IPS DF 6.9 (cell line): ENCODE data around the gene EMD.

ENCODE experiments used
- DNase-seq: peaks from one replicate; pipeline ENCODE4 v3.0.0-alpha.2; 2013; ENCODE audit warnings: low read depth, low spot score
- H3K27ac ChIP-seq: one replicate; pipeline ENCODE4 v1.5.1; 2013; ENCODE audit warnings: low read length, control low read depth
- H3K27me3 ChIP-seq: 2 replicates; pipeline ENCODE4 v1.6.1; 2013; ENCODE audit warnings: mild to moderate bottlenecking, low read length; ENCODE audit not compliant: control insufficient read depth, insufficient read depth
- H3K36me3 ChIP-seq: 2 replicates; pipeline ENCODE4 v1.6.1; 2013; ENCODE audit warnings: low read length; ENCODE audit not compliant: control insufficient read depth, insufficient read depth
- H3K4me1 ChIP-seq: 2 replicates; pipeline ENCODE4 v1.6.1; 2013; ENCODE audit warnings: low read length; ENCODE audit not compliant: control insufficient read depth, insufficient read depth
- H3K4me3 ChIP-seq: 2 replicates; pipeline ENCODE4 v1.5.1; 2013; ENCODE audit warnings: mild to moderate bottlenecking, low read length
- H3K9me3 ChIP-seq: 2 replicates; pipeline ENCODE4 v1.6.1; 2013; ENCODE audit warnings: low read length, inconsistent platforms; ENCODE audit not compliant: control insufficient read depth, insufficient read depth
- WGBS: extraction: QIAGEN DNeasy Blood & Tissue Kit; methylation state at CpG from one replicate; pipeline ENCODE4 v1.1.7; 2013; ENCODE audit warnings: mixed read lengths, missing lambda C conversion rate; ENCODE audit not compliant: insufficient read length, insufficient coverage; 5-methylcytosine and 5-hydroxymethylcytosine counted together

EMD gene

GRCh38 chrX:154349359-154349935 is 29.6 kb upstream of the EMD start:
- Histone ChIP-seq H3K4me3 (no peak overlapping the region), H3K36me3 (peaks cover 56% of the 10 kb centered on the region), H3K4me1 (no peaks in the 10 kb centered on the region), H3K9me3 (no peaks in the 10 kb centered on the region), H3K27me3 (no peaks in the 10 kb centered on the region), H3K27ac (no peak overlapping the region)
- WGBS = no CpG with 5 or more reads among the region's 19 CpGs
- DNase-seq = no peak

GRCh38 chrX:154349979-154350378 is 29.1 kb upstream of the EMD start:
- Histone ChIP-seq H3K4me1 (no peaks in the 10 kb centered on the region), H3K36me3 (peaks cover 61% of the 10 kb centered on the region), H3K4me3 (no peak overlapping the region), H3K9me3 (no peaks in the 10 kb centered on the region), H3K27me3 (no peaks in the 10 kb centered on the region), H3K27ac (no peak overlapping the region)
- no peak for DNase-seq
- no CpG with 5 or more reads among the region's 15 CpGs for WGBS

- Histone ChIP-seq H3K4me1 (no peaks in the 10 kb centered on the region), H3K4me3 (no peak overlapping the region), H3K9me3 (no peaks in the 10 kb centered on the region), H3K27me3 (no peaks in the 10 kb centered on the region), H3K27ac (no peak overlapping the region), H3K36me3 (peaks cover 67% of the 10 kb centered on the region)
- no CpG with 5 or more reads among the region's 19 CpGs for WGBS
- no peak for DNase-seq
Measured at GRCh38 chrX:154350429-154351182, 28.5 kb upstream of the EMD start.

- no peaks in the 10 kb centered on the region for H3K4me1 ChIP-seq
- peaks cover 75% of the 10 kb centered on the region for H3K36me3 ChIP-seq
- no peak for DNase-seq
- no peaks in the 10 kb centered on the region for H3K27me3 ChIP-seq
- no peaks in the 10 kb centered on the region for H3K9me3 ChIP-seq
- H3K4me3 ChIP-seq = no peak overlapping the region
- WGBS = no CpG with 5 or more reads among the region's 30 CpGs
- no peak overlapping the region for H3K27ac ChIP-seq
Measured at GRCh38 chrX:154351183-154352011, 27.7 kb upstream of the EMD start.

- no peak for DNase-seq
- Histone ChIP-seq H3K36me3 (peaks cover 81% of the 10 kb centered on the region), H3K9me3 (no peaks in the 10 kb centered on the region)
Measured at GRCh38 chrX:154352012-154352401, 27.1 kb upstream of the EMD start.

GRCh38 chrX:154352466-154352865 is 26.6 kb upstream of the EMD start:
- WGBS = no CpG with 5 or more reads among the region's 13 CpGs
- Histone ChIP-seq H3K27ac (no peak overlapping the region), H3K4me1 (no peaks in the 10 kb centered on the region), H3K36me3 (peaks cover 85% of the 10 kb centered on the region), H3K9me3 (no peaks in the 10 kb centered on the region), H3K27me3 (no peaks in the 10 kb centered on the region), H3K4me3 (no peak overlapping the region)
- no peak for DNase-seq

More at GRCh38 chrX:154352012-154352401, 27.1 kb upstream of the EMD start:
- H3K27me3 ChIP-seq = no peaks in the 10 kb centered on the region
- no peak overlapping the region for H3K4me3 ChIP-seq
- no CpG with 5 or more reads among the region's 14 CpGs for WGBS
- no peak overlapping the region for H3K27ac ChIP-seq
- no peaks in the 10 kb centered on the region for H3K4me1 ChIP-seq

- Histone ChIP-seq H3K27ac (no peak overlapping the region), H3K4me3 (no peak overlapping the region), H3K9me3 (no peaks in the 10 kb centered on the region), H3K36me3 (peaks cover 94% of the 10 kb centered on the region), H3K27me3 (no peaks in the 10 kb centered on the region), H3K4me1 (no peaks in the 10 kb centered on the region)
- DNase-seq = no peak
- WGBS = no CpG with 5 or more reads among the region's 24 CpGs
Measured at GRCh38 chrX:154353172-154353843, 25.8 kb upstream of the EMD start.

GRCh38 chrX:154354013-154354412 is 25.1 kb upstream of the EMD start:
- Histone ChIP-seq H3K27ac (no peak overlapping the region), H3K4me3 (no peak overlapping the region), H3K36me3 (peaks cover 96% of the 10 kb centered on the region), H3K9me3 (no peaks in the 10 kb centered on the region), H3K27me3 (no peaks in the 10 kb centered on the region), H3K4me1 (no peaks in the 10 kb centered on the region)
- no CpG with 5 or more reads among the region's 14 CpGs for WGBS
- DNase-seq = no peak

GRCh38 chrX:154354516-154354915 is 24.6 kb upstream of the EMD start:
- no peaks in the 10 kb centered on the region for H3K9me3 ChIP-seq
- no CpG with 5 or more reads among the region's 13 CpGs for WGBS
- no peak overlapping the region for H3K27ac ChIP-seq
- H3K4me1 ChIP-seq = no peaks in the 10 kb centered on the region
- peaks cover 96% of the 10 kb centered on the region for H3K36me3 ChIP-seq
- no peaks in the 10 kb centered on the region for H3K27me3 ChIP-seq
- no peak for DNase-seq
- H3K4me3 ChIP-seq = no peak overlapping the region

- Histone ChIP-seq H3K4me3 (no peak overlapping the region), H3K4me1 (no peaks in the 10 kb centered on the region), H3K9me3 (no peaks in the 10 kb centered on the region), H3K27ac (no peak overlapping the region), H3K36me3 (peaks cover 96% of the 10 kb centered on the region), H3K27me3 (no peaks in the 10 kb centered on the region)
- WGBS = no CpG with 5 or more reads among the region's 30 CpGs
- DNase-seq = no peak
Measured at GRCh38 chrX:154355094-154355775, 23.9 kb upstream of the EMD start.
